Esophagus muscularis mucosa (tissue), 4 donors: ENCODE results near the gene RCOR1.

ENCODE experiments used
- CTCF ChIP-seq, 3 experiments: fragments of 200-600 bp in 2 of 3; fragments of 450-650 bp in 1 of 3; sonication (generic) in 2 of 3; IDR thresholded peaks; one replicate each; pipeline ENCODE4 v1.5.1; 2017 to 2019; ENCODE audit warnings: antibody characterized with exemption in 3 of 3, mild to moderate bottlenecking in 2 of 3, moderate library complexity in 1 of 3
- EP300 ChIP-seq: sonication (generic); formaldehyde crosslinking; IDR thresholded peaks from one replicate; pipeline ENCODE4 v1.6.1; 2017; ENCODE audit warnings: antibody characterized with exemption
- POLR2A ChIP-seq: fragments of 450-650 bp; IDR thresholded peaks from one replicate; pipeline ENCODE4 v1.6.1; 2017; ENCODE audit warnings: antibody characterized with exemption, moderate library complexity, mild to moderate bottlenecking, low read depth

GRCh38 chr14:102591372-102591943 is 991 bp upstream of the RCOR1 start:
- no peak for TF ChIP-seq POLR2A
- TF ChIP-seq EP300 = no peak
- TF ChIP-seq CTCF (IDR thresholded peaks at IDR 0.05) = no peak
